HL-60/S4 treated with phorbol 12-myristate 13-acetate at 8.2 ng/mL for 4 days and 3 days (cell line): Measurements from ENCODE around the gene SLC7A6OS.

Experiments
- in situ Hi-C: fragments of 300-500 bp; cut with MboI; formaldehyde crosslinking; loops from 2 replicates; pipeline ENCODE4 v1.15.0; 2022; ENCODE audit warnings: low sequenced_read_pairs

The SLC7A6OS gene

DNA sequence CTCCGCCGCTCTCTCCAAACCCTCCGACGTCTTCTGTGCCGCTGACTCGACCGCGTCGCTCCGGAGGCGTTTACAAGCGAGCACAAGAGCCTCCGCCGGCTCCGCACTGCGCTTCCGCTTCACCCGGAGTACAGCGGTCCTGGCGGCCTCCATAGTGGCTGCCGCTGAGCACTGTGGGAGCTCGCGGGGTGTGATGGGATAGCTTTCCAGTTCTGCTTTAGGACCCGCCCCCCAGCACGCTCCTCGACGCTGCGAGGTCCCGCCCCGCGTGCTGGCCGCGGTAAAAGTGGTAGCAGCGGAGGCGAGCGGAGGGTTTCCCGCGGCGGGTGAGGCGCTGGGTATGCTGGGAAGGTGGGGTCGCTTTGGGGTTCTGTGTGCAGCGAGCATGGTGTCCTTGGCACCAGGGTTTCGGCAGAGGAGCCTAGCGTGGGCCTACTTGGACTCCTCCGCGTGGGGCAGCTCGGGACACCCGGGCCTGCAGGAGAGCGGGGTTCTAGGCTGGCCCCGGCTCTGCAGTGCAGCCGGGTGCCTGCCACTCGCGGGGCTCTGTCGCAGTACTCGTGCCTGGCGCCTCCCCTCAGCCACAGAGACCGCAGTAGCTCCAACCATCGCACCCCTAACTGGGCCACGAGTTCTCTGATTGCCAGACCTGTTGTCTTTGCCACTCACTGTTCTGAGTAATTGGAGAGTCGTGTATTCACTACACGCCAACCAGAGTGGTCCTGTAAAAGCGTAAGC, at the start of gene SLC7A6OS, which contains the start of gene PRMT7:
TSS of gene SLC7A6OS (minus strand) at position 173 of the 738 bp plus-strand sequence. CDS start at position 153, 20 bp downstream.
TSS of gene PRMT7 (plus strand) at position 246 of the 738 bp plus-strand sequence. CDS start 4,961 bp downstream, outside the sequence.
- in situ Hi-C loops: no loop called here

DNA sequence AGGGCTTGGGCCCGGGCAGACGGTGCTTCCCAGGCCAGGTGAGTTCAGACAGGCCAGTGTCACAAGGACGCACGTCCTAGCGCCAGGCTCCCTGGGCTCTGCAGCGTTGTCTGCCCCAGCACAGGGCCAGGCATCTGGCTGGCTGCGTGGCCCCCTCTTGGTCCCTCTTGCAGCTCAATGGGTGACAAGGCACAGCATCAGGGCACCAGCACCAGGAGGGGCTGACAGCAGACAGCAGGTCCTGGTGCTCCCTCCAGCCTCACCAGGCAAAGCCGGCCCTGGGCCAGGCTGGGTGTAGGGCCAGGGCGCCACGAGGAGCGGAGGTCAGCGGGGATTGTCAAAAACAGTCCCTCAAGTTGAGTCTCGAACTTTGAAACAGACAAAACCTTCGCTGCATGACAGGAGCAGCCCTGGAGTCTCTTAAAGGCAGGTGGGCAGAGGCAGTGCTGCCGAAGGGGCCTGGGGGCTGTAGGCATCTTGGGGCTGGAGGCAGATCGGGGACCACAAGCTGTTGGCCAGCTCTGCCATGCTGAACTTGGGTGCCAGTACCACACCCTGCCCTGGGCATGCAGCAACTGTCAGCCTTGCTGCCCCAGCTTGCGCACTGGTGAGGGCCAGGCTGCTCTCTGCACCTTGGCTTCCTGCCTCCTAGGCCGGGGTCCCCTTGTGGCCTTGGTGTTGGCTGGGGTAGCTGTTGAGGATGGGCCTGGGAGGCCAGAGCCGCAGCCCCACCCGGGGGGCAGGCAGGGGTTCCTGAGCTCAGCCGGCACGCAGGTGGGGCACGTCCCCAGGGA, 48.8 kb upstream of the SLC7A6OS start:
- in situ Hi-C loops: no loop called here

DNA sequence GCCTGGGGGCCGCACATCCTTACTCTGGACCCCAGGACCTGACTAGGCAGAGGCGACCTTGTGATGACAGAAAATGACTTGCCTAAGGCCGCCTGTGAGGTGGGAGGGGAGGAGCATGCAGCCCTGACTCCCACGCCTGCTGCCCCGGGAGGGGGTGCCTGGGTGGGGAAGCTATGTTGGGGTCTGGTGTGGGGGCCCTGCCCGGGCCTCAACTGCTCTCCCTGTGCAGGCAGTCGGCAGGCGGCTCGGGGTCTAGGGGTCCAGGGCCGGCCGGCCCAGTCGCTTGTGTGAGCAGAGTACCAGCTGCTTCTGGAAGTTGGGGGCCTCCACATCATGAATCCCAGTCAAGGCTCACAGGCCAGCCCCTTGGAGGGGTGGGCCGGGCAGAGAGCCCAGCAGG, 48.2 kb upstream of the SLC7A6OS start:
- in situ Hi-C loops: no loop called here

GRCh38 chr16:68357923-68358322, 47.2 kb upstream of the SLC7A6OS start:
- in situ Hi-C loops: no loop called here

GRCh38 chr16:68357521-68357922, 46.8 kb upstream of the SLC7A6OS start:
- in situ Hi-C loops: no loop called here

- in situ Hi-C loops: no loop called here
These were observed 46.2 kb upstream of the SLC7A6OS start for GRCh38 chr16:68356919-68357286.

DNA sequence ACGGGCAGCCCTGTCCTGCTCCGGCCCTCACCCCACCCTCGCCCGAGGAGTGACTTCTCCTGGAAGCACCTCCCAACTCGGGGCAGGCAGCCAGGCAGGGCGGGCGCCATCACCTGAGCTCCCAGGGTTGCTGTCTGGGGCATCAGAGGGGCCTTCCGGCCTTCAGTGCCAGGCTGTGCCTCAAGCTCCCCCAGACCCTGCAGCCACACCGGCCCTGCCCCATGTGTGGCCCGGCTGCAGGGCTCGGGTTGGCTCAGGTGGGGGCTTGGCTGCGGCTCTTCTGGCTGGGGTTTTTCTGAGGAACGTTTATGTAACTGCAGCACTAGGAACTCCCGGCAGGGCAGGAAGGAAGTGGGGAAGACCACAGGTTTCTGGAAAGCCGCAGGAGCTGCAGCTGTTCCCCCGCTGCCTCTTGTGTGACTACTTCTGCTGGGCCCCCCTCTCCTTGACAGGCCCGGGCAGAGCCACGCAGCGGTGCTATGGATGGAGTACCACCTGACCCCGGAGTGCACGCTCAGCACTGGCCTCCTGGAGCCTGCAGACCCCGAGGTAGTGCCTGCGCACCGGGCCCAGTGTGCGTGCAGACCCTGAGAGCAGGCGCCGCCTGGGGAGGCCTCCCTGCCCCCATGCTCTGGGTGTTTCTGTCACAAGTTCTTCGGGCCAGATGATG, 45.6 kb upstream of the SLC7A6OS start:
- in situ Hi-C loops: no loop called here

DNA sequence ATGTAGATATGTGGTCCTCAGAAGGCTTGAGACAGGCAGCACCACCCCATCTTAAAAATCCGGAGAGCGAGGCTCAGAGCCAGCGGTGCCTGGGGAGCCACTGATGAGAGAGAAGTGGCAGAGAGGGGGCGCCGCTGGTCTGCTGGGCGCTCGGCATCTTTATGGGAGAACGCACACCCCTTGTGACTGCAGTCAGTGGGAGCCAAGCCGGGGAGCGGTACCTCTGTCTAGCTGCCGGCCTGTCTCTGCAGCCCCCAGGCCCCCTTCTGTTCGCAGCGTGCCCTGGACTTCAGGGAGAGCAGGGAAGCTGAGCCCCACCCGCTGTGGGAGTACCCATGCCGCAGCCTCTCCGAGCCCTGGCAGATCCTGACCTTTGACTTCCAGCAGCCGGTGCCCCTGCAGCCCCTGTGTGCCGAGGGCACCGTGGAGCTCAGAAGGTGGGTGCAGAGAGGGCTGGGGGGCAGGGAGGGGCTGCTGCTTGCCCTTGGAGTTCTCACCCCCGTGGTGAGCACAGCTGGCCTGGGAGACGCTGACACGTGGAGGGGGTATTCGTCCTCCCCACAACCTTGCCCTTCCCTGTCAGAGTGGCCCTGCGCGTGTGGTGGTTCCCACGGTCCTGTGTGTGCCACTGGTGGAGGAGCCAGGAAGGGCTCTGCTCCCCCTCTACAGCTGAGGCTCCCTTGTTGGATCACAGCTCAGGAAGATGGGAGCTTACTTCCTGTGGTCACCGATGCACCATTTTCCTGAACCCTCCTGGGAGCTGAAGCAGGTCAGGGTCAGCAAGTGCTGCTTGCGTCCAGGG, 44.9 kb upstream of the SLC7A6OS start:
- in situ Hi-C loops: no loop called here

DNA sequence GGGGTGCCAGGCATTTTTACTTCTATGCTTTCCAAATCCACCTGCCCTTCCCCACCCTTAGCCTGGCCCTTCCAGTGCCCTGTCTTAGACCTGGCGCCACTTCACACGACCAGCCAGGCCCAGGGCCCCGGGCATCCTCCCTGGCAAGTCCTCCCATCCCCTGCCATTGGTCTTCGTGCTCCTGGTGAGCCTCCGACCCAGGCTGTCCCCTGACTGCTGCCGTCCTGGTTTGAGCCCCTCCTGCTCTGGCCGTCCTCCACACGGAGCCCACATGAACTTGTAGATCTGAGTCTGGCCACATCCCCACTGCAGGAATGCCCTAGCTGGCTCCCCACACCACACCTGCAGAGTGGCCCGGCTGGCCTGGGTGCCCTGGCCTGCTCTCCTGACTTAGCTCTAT, 44.1 kb upstream of the SLC7A6OS start:
- in situ Hi-C loops: no loop called here

GRCh38 chr16:68353366-68353765, 42.6 kb upstream of the SLC7A6OS start:
- in situ Hi-C loops: no loop called here

GRCh38 chr16:68351991-68352431, 41.3 kb upstream of the SLC7A6OS start:
- in situ Hi-C loops: no loop called here

GRCh38 chr16:68351463-68351862, 40.7 kb upstream of the SLC7A6OS start:
- in situ Hi-C loops: no loop called here

DNA sequence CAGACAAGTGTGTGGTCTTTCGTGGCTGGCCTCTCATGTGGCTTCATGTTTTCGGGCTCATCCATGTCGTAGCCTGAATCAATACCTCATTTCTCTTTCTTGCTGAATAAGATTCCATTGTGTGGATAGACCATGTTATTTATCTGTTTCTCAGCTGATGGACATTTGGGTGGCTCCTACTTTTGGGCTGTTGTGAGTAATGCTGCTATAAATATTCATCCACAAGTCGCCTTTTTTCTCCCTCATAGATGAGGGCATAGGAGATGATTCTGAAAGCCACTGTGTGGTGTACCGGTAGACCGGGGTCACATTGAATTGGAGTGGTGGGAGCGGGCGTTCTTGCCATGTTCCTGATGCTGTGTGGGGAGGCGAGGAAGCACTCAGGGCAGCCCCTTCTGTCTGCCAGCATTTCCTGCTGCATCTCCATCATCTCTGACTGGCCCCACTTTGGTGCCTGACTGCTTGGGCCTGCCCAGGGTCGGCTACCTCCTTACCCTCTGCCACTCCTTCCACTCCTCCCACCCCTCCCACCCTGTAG, 40.1 kb upstream of the SLC7A6OS start:
- in situ Hi-C loops: no loop called here

GRCh38 chr16:68349838-68350410, 39.2 kb upstream of the SLC7A6OS start:
- in situ Hi-C loops: no loop called here

DNA sequence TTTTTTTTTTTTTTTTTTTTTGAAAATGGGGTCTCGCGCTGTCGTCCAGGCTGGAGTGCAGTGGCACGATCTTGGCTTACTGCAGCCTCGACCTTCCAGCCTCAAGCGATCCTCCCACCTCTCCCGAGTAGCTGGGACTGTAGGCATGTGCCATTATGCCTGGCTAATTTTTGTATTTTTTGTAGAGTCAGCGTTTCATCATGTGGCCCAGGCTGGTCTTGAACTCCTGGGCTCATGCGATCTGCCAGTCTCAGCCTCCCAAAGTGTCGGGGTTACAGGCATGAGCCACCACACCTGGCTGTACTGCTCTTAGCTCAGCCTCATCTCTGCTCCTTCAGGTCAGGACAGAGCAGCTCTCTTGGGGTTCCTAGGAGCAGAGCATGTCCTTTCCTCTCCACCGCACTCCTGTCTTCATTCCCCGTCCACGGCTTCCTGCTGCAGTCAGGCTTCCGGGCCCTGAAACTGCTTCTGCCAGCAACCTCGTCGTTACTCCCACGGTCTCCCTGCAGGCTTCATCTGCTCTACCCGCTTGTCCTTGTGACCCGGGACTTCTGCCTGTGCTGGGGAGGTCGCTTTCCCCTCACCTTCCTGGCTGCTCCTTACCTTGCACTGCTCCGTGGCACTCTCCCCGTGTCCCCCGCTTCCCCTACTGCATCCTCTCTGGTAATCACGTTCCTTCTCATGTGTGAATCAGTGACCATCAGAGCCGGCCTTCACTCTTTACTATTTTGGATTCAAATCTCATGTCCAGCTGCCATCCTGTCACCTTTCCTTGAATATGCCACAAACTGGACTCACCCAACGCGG, 38.1 kb upstream of the SLC7A6OS start:
- in situ Hi-C loops: no loop called here

DNA sequence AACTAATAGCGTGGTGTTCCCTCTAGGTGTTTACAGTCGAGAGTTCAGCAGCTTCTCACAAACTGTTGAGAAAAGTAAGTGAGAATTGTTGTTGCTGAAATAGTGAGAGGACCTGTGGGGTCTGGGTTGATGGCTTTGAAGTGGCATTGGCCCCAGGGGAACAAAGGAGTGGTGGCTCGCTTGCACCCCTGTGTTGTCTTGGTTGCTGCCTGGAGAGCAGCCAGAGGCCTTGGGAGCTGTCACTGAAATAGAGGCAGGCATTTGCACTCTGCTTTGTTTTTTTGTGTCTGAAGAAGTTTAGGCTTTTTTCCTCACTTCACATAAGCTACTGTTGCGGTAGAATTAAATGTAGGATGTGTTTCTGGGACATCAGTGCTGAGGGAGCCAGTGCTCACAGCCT, 36.9 kb upstream of the SLC7A6OS start:
- in situ Hi-C loops: no loop called here

- in situ Hi-C loops: no loop called here
These were observed 36.2 kb upstream of the SLC7A6OS start for GRCh38 chr16:68346892-68347480.

DNA sequence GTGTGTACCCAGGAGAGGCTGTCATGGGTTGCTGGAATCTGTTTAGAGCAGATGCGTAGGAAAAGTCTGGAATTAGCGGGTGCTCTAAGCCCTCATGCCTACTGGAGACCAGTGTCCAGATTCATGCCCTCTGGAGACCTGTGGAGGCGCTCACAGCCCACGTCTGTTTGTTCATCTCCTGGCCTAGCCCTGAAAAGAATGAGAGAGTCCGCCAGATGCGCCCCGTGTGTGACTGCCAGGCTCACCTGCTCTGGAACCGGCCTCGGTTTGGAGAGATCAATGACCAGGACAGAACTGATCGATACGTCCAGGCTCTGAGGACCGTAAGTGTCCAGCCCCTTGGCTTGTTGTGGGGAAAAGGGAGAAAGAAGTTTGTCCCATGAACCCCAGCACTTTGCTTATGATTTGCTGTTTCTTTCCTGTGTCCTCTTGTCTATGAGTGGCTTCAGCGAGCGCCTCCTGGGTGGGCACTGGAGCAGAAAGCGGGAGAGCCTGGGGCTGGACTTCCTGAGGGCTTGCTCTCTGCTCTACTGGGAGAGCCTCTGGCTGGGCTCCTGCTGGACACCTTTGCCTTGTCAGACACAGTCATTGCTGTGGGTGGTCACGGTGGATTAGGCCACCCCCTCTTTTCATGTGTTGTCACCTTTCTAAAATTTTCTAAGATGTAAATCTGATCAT, 35.4 kb upstream of the SLC7A6OS start:
- in situ Hi-C loops: no loop called here
